IPS-20b (cell line): Measurements from ENCODE around the gene ZDHHC17.

Experiments
- H3K27ac ChIP-seq: one replicate; pipeline ENCODE4 v1.5.1; 2013; ENCODE audit warnings: low read length
- H3K27me3 ChIP-seq: 2 replicates; pipeline ENCODE4 v1.6.1; 2013; ENCODE audit warnings: mild to moderate bottlenecking, low read length, inconsistent platforms; ENCODE audit not compliant: insufficient read depth
- H3K36me3 ChIP-seq: 2 replicates; pipeline ENCODE4 v1.6.1; 2013; ENCODE audit warnings: low read depth, mild to moderate bottlenecking, inconsistent platforms, low read length, moderate library complexity; ENCODE audit not compliant: insufficient read depth
- H3K4me1 ChIP-seq: 2 replicates; pipeline ENCODE4 v1.6.1; 2013; ENCODE audit warnings: mild to moderate bottlenecking, control low read depth, inconsistent platforms, low read length, moderate library complexity; ENCODE audit not compliant: insufficient read depth
- H3K4me3 ChIP-seq: 2 replicates; pipeline ENCODE4 v1.5.1; 2013; ENCODE audit warnings: mild to moderate bottlenecking, low read length, inconsistent platforms
- H3K9ac ChIP-seq: 2 replicates; pipeline ENCODE4 v1.6.1; 2013; ENCODE audit warnings: low read depth, mild to moderate bottlenecking, inconsistent platforms, low read length, moderate library complexity
- H3K9me3 ChIP-seq: 2 replicates; pipeline ENCODE4 v1.6.1; 2013; ENCODE audit warnings: mild to moderate bottlenecking, low read depth, low read length, inconsistent platforms; ENCODE audit not compliant: insufficient read depth

The ZDHHC17 gene

GRCh38 chr12:76790564-76791552 lies 26.9 kb downstream of the ZDHHC17 start:
- no peaks in the 10 kb centered on the region for H3K36me3 ChIP-seq
- H3K9me3 ChIP-seq = no peaks in the 10 kb centered on the region
- no peaks in the 10 kb centered on the region for H3K27me3 ChIP-seq
- no peak overlapping the region for H3K9ac ChIP-seq
- 0 out of 2 replicates have a peak, but pooled peaks cover 6% of the 10 kb centered on the region for H3K4me1 ChIP-seq
- H3K27ac ChIP-seq = no peak overlapping the region
- H3K4me3 ChIP-seq = no peak overlapping the region

DNA sequence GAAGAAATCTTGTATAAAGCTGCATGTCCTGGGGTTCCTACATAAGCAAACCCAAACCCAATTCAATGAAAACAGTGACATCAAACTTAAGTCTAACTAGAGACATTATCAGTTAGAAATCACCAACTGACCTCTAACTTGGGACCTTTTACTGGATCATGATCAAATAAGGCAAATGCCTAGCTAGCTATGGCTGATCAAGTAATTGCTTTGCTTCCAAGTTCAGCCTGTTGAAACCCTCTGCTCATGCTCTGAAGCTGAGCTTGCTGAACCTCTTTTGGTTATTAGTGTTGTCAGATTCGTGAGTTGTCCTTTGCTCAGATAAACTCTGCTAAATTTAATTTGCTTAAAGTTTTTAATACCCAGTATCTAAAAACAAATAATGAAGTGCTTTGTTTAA lies 28.9 kb downstream of the ZDHHC17 start:
- Histone ChIP-seq H3K27ac (no peak overlapping the region), H3K4me1 (0 out of 2 replicates have a peak, but pooled peaks cover 6% of the 10 kb centered on the region), H3K9ac (no peak overlapping the region), H3K27me3 (no peaks in the 10 kb centered on the region), H3K9me3 (no peaks in the 10 kb centered on the region), H3K36me3 (peaks cover 1% of the 10 kb centered on the region; the same call in 1 of the 2 replicates), H3K4me3 (no peak overlapping the region)

DNA sequence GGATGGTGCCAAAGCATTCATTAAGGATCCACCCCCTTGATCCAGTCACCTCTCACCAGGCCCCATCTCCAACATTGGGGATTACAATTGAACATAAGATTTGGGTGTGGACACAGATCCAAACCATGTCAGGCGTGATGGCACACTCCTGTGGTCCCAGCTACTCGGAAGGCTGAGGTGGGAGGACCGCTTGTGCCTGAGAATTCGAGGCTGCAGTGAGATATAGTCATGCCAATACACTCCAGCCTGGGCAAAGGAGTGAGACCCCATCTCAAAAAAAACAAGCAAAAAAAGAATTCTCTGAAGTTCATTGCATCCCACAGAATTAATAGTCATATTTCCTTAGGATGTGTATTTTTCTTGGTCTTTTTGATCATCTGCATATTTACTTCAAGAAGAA lies 34.9 kb downstream of the ZDHHC17 start:
- Histone ChIP-seq H3K4me3 (no peak overlapping the region), H3K4me1 (no peaks in the 10 kb centered on the region), H3K9me3 (no peaks in the 10 kb centered on the region), H3K9ac (no peak overlapping the region), H3K36me3 (peaks cover 28% of the 10 kb centered on the region), H3K27me3 (no peaks in the 10 kb centered on the region), H3K27ac (no peak overlapping the region)

DNA sequence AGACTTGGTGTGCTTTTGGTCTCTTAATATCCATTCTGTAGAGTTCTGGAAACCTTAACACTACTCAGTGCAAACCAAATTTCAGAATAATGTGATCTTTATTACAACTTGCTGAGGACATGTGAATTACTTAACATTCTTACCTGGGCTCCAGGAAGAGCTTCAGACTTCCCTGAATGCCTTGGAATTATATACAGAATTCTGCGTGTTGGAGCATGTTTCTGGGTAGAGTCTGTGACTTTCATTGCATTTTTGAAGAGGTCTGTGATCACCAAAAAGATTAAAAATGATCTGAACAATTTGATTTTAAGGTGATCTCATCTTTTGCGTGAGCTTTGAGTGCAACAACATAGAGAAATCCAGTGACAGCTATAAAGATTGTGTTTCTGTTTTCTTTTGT lies 35.4 kb downstream of the ZDHHC17 start:
- no peak overlapping the region for H3K9ac ChIP-seq
- H3K9me3 ChIP-seq = no peaks in the 10 kb centered on the region
- H3K4me1 ChIP-seq = no peaks in the 10 kb centered on the region
- no peaks in the 10 kb centered on the region for H3K27me3 ChIP-seq
- peaks cover 28% of the 10 kb centered on the region for H3K36me3 ChIP-seq
- no peak overlapping the region for H3K4me3 ChIP-seq
- no peak overlapping the region for H3K27ac ChIP-seq

DNA sequence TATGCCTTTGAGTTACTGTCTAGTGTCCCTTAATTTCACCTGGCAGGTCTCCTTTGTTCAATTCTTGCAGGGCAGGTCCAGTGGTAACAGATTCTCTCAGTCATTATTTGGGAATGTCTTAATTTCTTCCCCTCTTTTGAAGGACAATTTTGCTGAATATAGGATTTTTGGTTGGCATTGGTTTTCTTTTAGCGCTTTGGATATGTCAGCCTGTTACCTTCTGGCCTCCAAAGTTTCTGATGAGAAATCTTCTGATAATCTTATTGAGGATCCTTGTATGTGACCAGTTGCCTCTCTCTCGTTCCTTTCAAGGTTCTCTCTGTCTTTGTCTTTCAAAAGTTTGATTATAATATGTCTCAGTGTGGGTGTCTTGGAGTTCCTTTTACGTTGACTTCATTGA lies 38.1 kb downstream of the ZDHHC17 start:
- H3K9me3 ChIP-seq = no peaks in the 10 kb centered on the region
- H3K36me3 ChIP-seq = peaks cover 48% of the 10 kb centered on the region

DNA sequence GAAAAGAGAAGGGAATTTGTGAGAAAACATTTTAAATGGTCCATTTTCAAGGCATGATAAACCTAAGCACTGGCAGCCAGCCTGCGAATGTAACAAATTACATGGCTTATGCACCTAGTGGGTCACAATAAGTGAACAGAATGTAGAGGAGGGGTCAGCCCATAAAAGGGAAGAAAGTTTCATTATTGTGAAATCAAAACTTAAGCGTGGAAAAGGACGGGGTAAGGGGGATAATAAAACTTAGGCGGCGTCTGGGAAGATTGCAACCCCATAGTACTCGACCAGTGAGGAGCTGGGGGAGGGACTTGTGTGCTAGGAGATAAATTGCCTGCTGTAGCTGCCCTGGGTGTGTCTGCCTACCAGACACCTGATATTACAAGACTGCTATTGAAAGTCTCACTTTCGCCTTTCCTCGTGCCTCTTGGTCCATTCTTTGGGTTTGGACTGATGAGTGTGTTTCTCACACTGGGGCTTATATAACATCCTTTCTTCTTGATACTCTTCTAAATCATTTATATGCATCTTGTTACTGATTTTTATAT lies 40.6 kb downstream of the ZDHHC17 start:
- Histone ChIP-seq H3K4me1 (no peaks in the 10 kb centered on the region), H3K27ac (no peak overlapping the region), H3K9ac (no peak overlapping the region), H3K4me3 (no peak overlapping the region), H3K9me3 (no peaks in the 10 kb centered on the region), H3K27me3 (no peaks in the 10 kb centered on the region), H3K36me3 (peaks cover 48% of the 10 kb centered on the region)

More for the DNA sequence above, 38.1 kb downstream of the ZDHHC17 start:
- Histone ChIP-seq H3K27ac (no peak overlapping the region), H3K4me1 (no peaks in the 10 kb centered on the region), H3K9ac (no peak overlapping the region), H3K4me3 (no peak overlapping the region), H3K27me3 (no peaks in the 10 kb centered on the region)

- no peaks in the 10 kb centered on the region for H3K9me3 ChIP-seq
- H3K9ac ChIP-seq = no peak overlapping the region
- H3K4me1 ChIP-seq = no peaks in the 10 kb centered on the region
- H3K27ac ChIP-seq = no peak overlapping the region
- H3K36me3 ChIP-seq = peaks cover 73% of the 10 kb centered on the region
- H3K4me3 ChIP-seq = no peak overlapping the region
- H3K27me3 ChIP-seq = no peaks in the 10 kb centered on the region
Observed at GRCh38 chr12:76810671-76811419, 46.9 kb downstream of the ZDHHC17 start.

DNA sequence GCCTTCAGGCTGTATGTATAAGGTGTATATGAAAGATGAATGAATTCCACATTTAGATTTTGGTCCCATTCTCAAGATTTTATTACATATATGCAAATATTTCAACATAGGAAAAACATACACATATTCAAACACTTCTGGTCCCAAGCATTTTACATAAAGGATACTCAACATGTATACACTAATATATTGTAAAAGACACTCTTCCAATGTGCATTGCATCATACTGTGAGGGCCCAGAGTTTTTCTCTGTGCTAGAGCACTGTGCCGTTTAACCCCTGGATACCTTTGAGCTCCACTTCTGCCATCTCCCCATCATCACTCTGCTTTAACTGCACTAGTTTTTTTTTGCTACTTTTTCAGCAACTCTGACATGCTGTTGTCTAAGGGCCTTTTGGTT lies 48.1 kb downstream of the ZDHHC17 start:
- H3K4me1 ChIP-seq = no peaks in the 10 kb centered on the region
- H3K9ac ChIP-seq = no peak overlapping the region
- no peaks in the 10 kb centered on the region for H3K9me3 ChIP-seq
- no peaks in the 10 kb centered on the region for H3K27me3 ChIP-seq
- H3K27ac ChIP-seq = no peak overlapping the region
- peaks cover 72% of the 10 kb centered on the region for H3K36me3 ChIP-seq
- no peak overlapping the region for H3K4me3 ChIP-seq

- Histone ChIP-seq H3K9ac (no peak overlapping the region), H3K4me3 (no peak overlapping the region), H3K36me3 (peaks cover 67% of the 10 kb centered on the region), H3K27me3 (no peaks in the 10 kb centered on the region), H3K27ac (no peak overlapping the region), H3K9me3 (no peaks in the 10 kb centered on the region), H3K4me1 (no peaks in the 10 kb centered on the region)
Observed at GRCh38 chr12:76813265-76813664, 49.4 kb downstream of the ZDHHC17 start.

DNA sequence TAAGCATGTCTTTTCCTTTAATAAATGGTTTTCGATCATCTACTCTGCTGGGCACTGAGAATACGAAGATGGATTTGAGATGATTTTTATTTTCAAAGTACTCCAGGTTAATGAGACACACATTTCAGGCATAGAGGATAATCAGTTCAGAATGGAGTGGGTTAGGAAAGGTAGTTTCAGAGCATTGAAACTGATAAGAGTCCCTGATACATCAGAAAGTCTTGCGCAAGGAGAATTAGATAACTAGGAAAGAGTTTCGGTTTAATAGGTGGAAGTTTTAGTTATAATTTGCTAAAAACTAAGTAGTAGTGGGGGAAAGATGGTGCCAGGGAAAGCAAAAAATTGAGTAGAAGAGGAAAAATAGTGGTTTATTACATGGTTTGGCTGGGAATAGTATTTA lies 50.1 kb downstream of the ZDHHC17 start:
- peaks cover 68% of the 10 kb centered on the region for H3K36me3 ChIP-seq

DNA sequence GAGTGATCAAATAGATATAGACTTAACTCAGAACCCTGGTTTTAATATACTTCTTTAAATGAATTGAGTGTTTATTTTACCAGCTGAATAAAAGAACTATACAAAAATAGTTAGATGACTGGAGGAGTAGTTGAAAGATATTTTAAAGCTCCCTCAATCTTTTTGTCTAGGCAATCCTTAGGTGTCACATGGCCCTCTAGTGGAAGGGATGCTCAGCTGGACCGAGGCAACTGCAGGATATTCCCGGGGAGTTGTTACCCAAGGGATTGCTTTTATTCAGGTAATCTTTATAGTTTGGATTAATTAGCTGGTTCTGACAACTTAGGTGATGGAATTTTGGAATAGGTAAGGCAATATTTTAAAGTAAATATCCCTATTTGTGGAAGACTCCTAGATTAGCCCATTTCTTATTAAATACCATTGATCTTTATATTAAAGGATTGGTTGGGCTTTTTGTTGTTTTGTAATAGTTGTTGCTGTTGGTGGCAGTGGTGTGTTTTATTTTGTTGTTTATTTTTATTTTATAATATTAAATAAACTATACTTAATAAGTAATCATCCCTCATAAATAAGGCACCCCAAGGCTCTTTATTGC lies 57.1 kb downstream of the ZDHHC17 start:
- Histone ChIP-seq H3K27ac (no peak overlapping the region), H3K4me1 (no peaks in the 10 kb centered on the region), H3K9me3 (no peaks in the 10 kb centered on the region), H3K36me3 (peaks cover 51% of the 10 kb centered on the region), H3K27me3 (no peaks in the 10 kb centered on the region), H3K9ac (no peak overlapping the region), H3K4me3 (no peak overlapping the region)

More for the DNA sequence above, 50.1 kb downstream of the ZDHHC17 start:
- Histone ChIP-seq H3K27ac (no peak overlapping the region), H3K27me3 (no peaks in the 10 kb centered on the region), H3K9me3 (no peaks in the 10 kb centered on the region), H3K4me1 (no peaks in the 10 kb centered on the region), H3K9ac (no peak overlapping the region), H3K4me3 (no peak overlapping the region)
